HG03571 (cell line): Measurements from ENCODE around the gene DENND1A.
"Not testable (repeated sequence)": the region's sequence is repeated elsewhere in the genome, so short reads cannot be mapped to it uniquely, and the experiment has no call there.

Experiments
- ATAC-seq: cut with Tn5 transposase; IDR thresholded peaks from one replicate; pipeline ENCODE4 v1.9.1; 2021; ENCODE audit not compliant: unreplicated experiment

DENND1A gene

DNA sequence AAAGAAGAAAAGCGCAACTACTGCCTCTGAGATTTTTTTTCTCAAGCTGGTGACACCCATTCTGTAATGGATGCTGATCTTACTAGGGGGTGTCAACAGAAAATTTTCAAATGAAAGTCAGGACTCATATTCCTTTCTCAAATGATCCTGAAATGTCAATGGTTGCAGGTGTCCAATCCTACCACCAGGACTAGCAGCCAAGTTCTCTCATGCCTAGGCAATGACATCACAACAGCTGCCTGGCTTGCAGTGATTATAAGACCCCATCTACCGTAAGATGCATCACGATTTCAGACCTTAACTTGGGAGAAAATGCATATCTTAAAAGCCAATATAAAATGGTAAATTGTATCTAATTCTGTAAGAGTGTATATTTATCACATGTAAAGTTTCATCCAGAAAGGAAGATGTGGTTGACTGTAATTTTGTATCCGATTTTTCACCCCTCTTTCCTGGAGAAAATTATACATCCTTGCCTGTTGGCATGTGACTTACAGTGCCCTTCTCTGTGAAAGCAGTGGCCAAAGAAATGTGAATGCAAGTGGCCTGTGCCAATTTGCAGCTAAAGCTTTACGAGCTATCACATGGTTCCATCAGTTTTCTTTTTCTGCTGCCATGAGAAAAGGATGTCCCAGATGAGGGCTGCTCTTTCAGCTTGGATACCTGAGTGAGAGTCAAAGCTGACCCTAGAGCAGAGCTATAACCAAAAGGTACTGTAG is 104.4 kb downstream of the DENND1A start:
- ATAC-seq: no peak

DNA sequence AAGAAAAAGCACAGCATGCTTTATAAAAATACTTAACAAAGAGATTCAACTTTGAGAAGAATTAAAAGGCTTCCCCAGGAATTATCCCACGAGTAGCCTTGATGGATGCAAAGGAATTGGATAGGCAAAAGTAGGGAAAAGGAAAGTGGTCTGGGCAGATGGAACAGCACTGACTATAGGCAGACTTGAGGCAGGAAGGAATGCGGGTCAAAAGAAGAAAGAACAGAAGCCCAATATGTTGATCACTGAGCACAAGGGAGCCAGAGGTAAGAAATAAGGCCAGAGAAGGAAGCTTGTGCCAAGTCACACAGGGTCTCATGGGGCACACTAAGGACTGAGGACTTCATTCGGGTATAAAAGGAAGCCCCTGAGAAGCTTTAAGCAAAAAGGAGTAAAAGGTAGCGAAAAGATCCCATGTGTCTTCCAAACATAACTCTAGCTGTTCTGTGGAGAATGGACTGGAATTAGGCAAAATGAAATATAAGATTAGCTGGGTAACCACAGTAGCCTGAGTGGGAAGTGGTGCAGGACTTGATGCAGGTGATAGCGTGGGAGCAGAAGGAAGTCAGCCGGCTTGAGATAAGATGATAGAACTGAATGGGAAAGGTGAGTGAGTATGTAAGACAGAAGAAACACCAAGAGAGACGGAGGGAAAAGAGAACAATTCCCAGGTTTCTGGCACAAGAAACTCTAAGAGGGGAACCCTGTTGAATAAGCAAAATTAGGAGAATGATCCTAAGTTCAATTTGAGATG is 106.6 kb downstream of the DENND1A start:
- ATAC-seq: no peak

DNA sequence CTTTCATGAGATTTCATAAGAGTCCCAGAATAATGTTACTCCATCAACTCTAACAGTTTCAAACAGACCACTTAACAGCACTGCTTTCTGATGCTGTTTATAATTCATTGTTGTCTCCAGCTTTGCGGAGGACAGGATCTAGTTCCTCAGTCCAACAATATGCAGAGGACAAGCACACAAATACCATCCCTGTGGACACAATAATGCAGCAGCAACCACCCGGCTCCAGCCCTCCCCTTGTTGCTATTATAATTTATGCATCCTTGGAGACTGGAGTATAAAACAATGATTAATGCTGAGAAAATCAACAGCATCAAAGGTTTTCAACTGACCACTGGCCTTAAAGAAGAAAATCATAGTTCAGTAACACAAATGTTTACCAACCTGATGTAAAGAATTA is 108.3 kb downstream of the DENND1A start:
- no peak for ATAC-seq

DNA sequence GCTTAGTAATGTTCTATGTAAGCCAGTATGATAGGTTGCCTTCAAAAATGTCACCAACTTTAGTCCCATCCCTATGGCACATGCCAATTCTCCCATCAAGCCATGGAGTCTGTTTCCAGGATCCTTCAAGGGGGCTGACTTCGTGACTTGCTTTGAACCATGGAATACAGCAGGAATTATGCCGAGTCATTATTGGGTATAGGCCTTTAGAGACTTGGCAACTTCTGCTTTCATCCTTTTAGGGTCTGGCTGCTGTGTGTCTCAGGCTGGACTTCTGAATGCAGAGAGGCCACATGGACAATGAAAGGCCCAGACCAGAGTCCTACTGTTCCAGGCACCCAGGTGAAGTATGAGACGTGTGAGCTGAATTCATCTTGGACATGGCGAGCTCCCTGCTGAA is 109.8 kb downstream of the DENND1A start:
- ATAC-seq: no peak

- ATAC-seq: no peak
Measured at GRCh38 chr9:123816817-123817472, 113.0 kb downstream of the DENND1A start.

- ATAC-seq: not testable (repeated sequence)
Measured at GRCh38 chr9:123815856-123816255, 114.1 kb downstream of the DENND1A start.

- ATAC-seq: no peak
Measured at GRCh38 chr9:123814496-123814895, 115.4 kb downstream of the DENND1A start.

DNA sequence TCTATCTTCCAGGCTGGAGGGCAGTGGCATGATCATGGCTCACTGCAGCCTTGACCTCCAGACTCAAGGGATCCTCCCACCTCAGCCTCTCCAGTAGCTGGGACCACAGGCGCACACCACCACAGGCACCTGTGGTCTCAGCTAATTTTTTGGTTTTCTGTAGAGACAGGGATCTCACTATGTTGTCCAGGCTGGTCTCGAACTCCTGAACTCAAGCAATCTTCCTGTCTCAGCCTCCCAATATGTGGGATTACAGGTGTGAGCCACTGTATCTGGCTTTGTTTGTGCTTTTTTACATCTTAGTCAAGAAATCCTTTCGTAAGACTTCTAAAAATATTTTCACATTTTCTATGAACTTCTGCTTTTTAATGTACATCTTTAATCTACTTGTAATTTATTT is 116.9 kb downstream of the DENND1A start:
- no peak for ATAC-seq

DNA sequence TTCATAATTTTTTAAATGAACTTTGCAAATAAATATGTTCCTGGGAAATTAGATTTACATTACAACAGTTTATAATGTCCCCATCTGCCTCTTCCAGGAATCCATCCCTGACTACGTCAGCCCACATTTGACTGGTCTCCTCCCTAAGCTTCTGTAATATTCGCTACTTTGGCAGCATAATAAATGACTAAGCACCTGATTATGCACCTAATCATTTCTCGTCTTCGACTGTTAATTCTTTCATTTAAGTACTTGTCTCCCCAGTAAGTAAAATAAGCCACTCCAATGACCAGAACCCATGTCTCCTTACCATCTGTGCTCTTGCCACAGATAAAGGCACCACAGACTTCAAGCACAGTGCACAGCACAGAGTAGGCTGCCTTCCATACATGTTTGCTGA is 122.7 kb downstream of the DENND1A start:
- no peak for ATAC-seq

DNA sequence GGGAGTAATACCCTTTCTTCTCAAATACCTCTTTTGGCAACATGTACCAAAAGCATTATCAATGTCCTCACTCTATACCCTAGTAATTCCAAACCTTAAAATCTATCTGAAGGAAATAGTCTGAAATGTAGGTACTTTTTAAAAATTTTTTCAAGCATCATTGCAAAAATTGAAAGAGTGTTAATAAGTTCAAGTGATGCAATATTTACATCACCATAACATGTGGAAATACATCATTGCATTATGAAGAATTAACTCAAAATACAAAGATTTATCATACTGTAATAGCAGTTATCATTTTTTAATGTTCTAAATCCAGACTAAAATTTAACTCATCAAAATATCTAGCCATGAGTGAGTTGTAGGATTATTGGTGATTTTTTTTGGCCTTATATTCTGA is 123.1 kb downstream of the DENND1A start:
- no peak for ATAC-seq

- no peak for ATAC-seq
Measured at GRCh38 chr9:123798195-123798594, 131.7 kb downstream of the DENND1A start.

DNA sequence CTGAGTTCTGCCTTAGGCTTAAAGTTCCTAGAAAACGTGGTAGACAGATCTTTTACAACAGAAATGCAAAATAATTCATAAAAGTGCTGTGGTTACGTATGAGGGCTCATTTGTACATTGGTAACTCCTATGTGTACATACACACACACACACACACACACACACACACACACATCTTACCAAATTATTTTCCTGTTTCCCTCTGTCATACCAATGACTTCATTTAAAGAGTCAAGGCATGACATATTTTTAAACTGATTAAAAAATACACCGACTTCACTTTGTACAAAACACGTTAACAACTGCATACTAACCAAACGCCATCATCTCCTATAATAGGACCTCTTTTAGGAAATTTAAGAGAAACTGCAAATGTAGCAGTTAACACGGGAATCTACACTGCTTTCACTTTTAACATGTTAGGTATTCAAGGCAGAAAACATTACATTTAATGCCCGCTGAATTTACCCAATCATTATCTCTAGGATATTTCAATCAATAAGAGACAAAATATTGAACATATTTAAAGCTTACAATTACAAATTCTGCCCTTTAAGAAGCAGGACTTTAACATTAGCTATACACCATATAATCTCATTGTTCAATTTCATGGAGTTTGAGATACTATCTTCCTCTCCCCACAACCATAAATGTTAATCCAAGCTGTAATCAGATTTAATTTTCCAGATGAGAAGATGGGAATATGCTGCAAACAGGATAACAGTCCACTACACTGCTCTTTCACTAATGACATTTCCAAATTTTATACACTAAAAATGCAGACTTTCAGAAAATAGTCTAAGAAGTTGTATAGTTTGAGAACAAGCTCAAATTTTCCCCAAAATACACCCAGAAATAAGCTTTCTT is 133.1 kb downstream of the DENND1A start:
- ATAC-seq: no peak

DNA sequence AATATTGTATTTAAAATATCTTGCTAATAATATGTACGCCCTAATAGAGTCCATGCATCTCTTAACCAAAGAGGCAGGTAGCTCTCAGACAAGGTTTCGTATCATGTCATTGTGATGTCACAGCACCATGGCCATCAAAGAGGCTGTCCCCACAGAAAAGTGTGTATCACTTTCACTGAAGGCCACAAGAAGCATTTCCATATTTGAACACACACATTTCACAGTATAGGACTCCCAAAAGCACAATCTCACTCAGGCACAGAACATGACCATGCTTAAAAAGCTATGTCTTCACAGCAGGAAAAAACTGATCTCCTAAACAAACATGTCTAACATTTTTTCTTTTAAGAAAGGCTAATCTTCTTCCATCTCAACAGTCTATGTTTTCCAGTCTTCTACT is 133.8 kb downstream of the DENND1A start:
- ATAC-seq: no peak

DNA sequence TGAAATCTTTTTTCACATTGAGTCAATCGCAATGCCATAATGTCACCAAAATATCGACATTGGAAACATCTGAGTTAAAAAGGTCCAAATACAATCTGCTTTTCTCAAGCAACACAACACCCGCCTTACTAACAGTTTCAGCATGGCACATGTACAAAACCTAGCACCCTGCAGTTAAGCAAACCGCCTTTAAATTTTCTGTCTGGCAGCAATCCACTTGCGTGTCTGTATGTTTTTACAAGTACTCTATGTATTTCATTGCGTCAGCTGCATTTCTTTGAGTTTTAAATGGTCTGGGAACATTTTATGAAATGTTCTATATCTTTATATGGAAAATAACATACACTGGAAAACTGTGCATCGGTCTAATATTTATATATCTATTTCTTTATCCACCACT is 134.6 kb downstream of the DENND1A start:
- no peak for ATAC-seq

GRCh38 chr9:123792501-123792900 is 137.4 kb downstream of the DENND1A start:
- ATAC-seq: no peak

DNA sequence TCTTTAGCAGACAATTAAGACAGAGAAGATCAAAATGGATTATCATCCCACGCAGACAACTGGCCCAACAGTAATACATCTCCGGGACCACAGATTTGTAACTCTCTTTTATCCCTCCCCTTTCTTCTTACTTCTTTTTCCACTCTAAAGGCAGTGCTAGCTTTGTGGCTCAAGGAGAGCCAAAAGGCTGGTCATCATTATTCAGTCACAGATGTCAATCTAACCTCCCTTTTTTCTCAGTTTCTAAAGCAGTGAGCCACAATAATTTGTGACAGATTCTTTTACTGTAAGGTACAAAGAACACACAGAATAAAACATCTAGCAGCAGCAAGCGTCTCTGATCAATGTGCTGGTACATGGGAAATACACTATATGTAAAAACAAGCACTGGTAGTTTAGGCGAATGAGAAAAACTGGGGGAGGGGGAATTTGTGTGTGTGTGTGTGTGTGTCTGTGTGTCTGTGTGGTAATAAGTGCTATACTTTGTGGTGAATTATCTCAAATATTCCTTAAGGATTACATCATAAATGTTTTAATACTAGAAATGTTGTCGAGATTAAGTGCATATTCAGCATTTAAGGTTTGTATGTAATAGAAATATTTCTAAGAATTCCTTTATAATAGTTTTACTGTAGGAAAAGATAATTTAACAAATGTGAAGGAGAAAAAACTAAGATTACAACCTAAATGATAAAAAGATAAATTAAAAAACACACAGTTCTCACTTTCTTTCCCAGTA is 140.2 kb downstream of the DENND1A start:
- ATAC-seq: no peak

GRCh38 chr9:123787416-123787815 is 142.5 kb downstream of the DENND1A start:
- no peak for ATAC-seq

DNA sequence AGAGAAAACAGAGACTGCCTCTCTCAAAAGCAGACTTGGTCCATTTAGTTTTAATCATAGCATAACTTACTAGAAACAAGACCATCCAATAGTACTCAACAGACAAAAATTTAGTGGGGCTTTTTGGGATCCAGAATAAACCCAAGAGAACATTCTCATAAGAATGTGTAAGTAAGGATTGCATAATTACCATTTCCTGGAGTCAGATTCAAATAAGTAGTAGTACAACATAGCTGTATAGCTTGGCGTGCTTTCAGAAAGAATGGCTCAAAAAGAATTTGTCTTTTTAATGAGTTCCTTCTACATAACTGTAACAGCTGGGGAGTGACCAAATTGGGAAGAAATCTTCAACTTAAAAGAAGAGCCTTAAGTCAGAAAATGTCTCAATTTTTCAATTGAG is 145.4 kb downstream of the DENND1A start:
- ATAC-seq: no peak

GRCh38 chr9:123778232-123778902 is 151.6 kb downstream of the DENND1A start:
- no peak for ATAC-seq
